Panc1 (cell line): ENCODE measurements around the gene CYS1.

ENCODE experiments used
- CTCF ChIP-seq: fragments of 450-650 bp; IDR thresholded peaks from 2 replicates; pipeline ENCODE4 v1.5.1; 2017; ENCODE audit warnings: mild to moderate bottlenecking
- REST ChIP-seq, 2 experiments: IDR thresholded peaks; 2 replicates each; pipeline ENCODE4 v1.6.1; 2011 to 2012; ENCODE audit warnings: low read depth in 2 of 2, control low read depth in 1 of 2, low read length in 1 of 2, mild to moderate bottlenecking in 1 of 2, moderate library complexity in 1 of 2; ENCODE audit not compliant: insufficient read depth in 1 of 2

GRCh38 chr2:10033251-10034006 is 46.8 kb downstream of the CYS1 start:
- TF ChIP-seq CTCF (no peak), REST (IDR thresholded peaks at IDR 0.05; ENCODE audit: insufficient read depth in 1 of 2, low read depth in 2 of 2, low read length in 1 of 2) (no peak; a peak in 1 of 4 replicates)
